Prostate gland (tissue), 2 donors: ENCODE measurements around the gene C2CD4A. TPM values are rescaled to one million over a fixed set of nuclear protein-coding genes. Genes with fewer than 3 reads are reported as not detected.

ENCODE experiments used
- DNase-seq: peaks from one replicate; pipeline ENCODE4 v3.0.0-alpha.2; 2019; ENCODE audit warnings: low spot score
- H3K27ac ChIP-seq, 2 donors: fragments of 200-600 bp; sonication (generic); 2 replicates each; pipeline ENCODE4 v1.5.1; 2017 to 2019
- H3K27me3 ChIP-seq: fragments of 200-600 bp; sonication (generic); replicated peaks from 2 replicates; pipeline ENCODE4 v1.5.1; 2019; ENCODE audit not compliant: insufficient read depth
- H3K36me3 ChIP-seq, 2 donors: fragments of 200-600 bp; sonication (generic); 1 replicate in 1 of 2; 2 replicates in 1 of 2; pipeline versions ENCODE4 v1.5.1 to v1.8.1; 2017 to 2019
- H3K4me1 ChIP-seq: fragments of 200-600 bp; sonication (generic); replicated peaks from 2 replicates; pipeline ENCODE4 v1.5.1; 2019
- H3K4me3 ChIP-seq, 2 donors: fragments of 200-600 bp; sonication (generic); 2 replicates each; pipeline ENCODE4 v1.5.1; 2017 to 2019
- H3K9me3 ChIP-seq: fragments of 200-600 bp; sonication (generic); 2 replicates; pipeline ENCODE4 v1.5.1; 2017
- POLR2A ChIP-seq: fragments of 450-650 bp; IDR thresholded peaks from one replicate; pipeline ENCODE4 v1.6.1; 2016; ENCODE audit warnings: antibody characterized with exemption, mild to moderate bottlenecking
- POLR2AphosphoS5 ChIP-seq: sonication (generic); formaldehyde crosslinking; IDR thresholded peaks from one replicate; pipeline ENCODE4 v1.6.1; 2017; ENCODE audit warnings: antibody characterized with exemption
- WGBS: methylation state at CpG from one replicate; pipeline ENCODE4 v1.1.5; 2018; 5-methylcytosine and 5-hydroxymethylcytosine counted together
- intact Hi-C: fragments of 100-400 bp; cut with DNase I; formaldehyde crosslinking; loops from one replicate; pipeline ENCODE4 v1.14.2; 2022
- total RNA-seq, 2 donors: library from RNA; depleted of rRNA; stranded (reverse); fragments of >200 nt; gene quantifications; one replicate each; pipeline ENCODE4 v1.1.0, GENCODE V29; 2016
- TF ChIP-seq, protein P1 (sequence below), 4 experiments: fragments of 200-600 bp in 2 of 4; fragments of 450-650 bp in 2 of 4; sonication (generic) in 2 of 4; IDR thresholded peaks; 1 replicate in 3 of 4; 2 replicates in 1 of 4; pipeline ENCODE4 v1.5.1; 2016 to 2019; ENCODE audit warnings: antibody characterized with exemption in 4 of 4, mild to moderate bottlenecking in 2 of 4, moderate library complexity in 2 of 4

Gene C2CD4A
- total RNA-seq, 2 donors from 2014 or later: 0.28 to 0.36 TPM

DNA sequence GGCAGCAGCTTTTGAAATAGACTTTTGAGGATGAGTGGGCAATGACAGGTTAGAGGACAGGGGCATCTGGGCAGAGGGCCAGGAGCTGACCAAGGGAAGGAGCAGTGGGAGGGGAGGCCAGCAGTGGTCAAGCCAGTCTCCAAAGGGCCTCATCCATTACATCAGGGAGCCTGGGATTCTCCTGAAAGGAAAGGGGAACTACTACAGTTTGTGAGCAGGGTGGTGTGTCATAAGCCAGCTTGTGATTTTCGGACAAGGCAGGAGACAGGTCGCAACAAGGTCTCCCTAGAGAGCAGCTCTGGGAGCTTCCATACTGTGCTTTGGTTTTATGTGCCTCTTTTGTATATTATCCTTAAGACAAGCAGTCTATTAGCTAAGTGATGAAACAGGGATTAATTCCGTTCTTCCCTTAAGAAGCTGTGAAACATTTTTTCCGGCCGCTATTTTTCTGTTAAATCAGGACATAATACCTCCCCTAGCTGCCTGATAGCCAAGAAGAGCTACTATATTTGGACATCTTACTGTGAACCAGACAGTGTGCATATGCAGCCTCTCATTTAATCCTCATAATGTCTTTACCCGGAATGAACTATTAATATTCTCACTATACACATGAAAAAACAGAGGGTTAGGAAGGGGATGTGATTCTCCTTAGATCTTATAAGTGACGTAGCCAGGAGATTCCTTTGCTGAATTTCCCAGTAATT lies 51.9 kb downstream of the C2CD4A start:
- H3K4me3 ChIP-seq: no peak overlapping the region

DNA sequence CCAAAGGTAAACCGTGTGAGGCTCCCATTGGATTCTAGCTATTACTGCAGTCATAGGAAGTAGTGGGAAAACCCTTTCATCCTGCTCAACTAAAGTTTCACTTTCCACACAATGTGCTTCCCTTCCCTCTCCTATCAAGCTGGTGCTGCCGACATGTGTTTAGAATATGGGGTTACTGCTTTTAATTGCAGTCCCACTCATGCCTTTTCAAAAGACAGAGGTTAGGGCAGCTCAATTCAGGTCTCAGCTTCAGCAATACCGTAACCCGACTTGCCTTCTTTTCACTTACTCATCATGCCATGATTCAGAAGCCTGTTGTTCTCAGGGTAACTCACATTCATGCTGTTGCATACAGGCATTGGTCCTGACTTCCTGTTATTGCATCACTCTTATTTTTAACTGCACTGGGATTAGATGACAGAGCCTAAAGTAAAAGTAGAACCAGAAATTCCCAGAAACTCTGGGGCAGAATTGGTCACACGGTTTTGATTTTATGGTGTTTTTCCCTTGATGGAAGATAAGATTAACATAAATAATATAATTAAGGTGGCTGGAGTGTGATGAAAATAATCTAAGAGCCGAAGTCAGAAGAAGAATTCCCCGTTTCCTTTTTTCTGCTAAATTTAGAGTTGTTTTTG lies 52.6 kb downstream of the C2CD4A start:
- no peaks in the 10 kb centered on the region for H3K36me3 ChIP-seq
- intact Hi-C loops: no loop called here
- no peaks in the 10 kb centered on the region for H3K9me3 ChIP-seq
- no peaks in the 10 kb centered on the region for H3K4me1 ChIP-seq
- no peak for DNase-seq
- TF ChIP-seq POLR2AphosphoS5 (peak; percentile 64), POLR2A (no peak)
- TF ChIP-seq, protein P1, sequence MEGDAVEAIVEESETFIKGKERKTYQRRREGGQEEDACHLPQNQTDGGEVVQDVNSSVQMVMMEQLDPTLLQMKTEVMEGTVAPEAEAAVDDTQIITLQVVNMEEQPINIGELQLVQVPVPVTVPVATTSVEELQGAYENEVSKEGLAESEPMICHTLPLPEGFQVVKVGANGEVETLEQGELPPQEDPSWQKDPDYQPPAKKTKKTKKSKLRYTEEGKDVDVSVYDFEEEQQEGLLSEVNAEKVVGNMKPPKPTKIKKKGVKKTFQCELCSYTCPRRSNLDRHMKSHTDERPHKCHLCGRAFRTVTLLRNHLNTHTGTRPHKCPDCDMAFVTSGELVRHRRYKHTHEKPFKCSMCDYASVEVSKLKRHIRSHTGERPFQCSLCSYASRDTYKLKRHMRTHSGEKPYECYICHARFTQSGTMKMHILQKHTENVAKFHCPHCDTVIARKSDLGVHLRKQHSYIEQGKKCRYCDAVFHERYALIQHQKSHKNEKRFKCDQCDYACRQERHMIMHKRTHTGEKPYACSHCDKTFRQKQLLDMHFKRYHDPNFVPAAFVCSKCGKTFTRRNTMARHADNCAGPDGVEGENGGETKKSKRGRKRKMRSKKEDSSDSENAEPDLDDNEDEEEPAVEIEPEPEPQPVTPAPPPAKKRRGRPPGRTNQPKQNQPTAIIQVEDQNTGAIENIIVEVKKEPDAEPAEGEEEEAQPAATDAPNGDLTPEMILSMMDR (IDR thresholded peaks at IDR 0.05): no peak
- H3K4me3 ChIP-seq: no peak overlapping the region
- 50% methylated on average over 7 of the region's 7 CpGs for WGBS
- H3K27ac ChIP-seq: peak overlapping the region in 1 of 2 donors; percentile 20
- no peaks in the 10 kb centered on the region for H3K27me3 ChIP-seq

More for the DNA sequence above, 51.9 kb downstream of the C2CD4A start:
- 82% methylated on average over 7 of the region's 7 CpGs for WGBS
- DNase-seq: no peak
- intact Hi-C loops: no loop called here
- Histone ChIP-seq H3K9me3 (no peaks in the 10 kb centered on the region), H3K36me3 (no peaks in the 10 kb centered on the region), H3K27ac (peak overlapping the region in 1 of 2 donors; percentile 20), H3K4me1 (no peaks in the 10 kb centered on the region), H3K27me3 (no peaks in the 10 kb centered on the region)
- TF ChIP-seq POLR2A: no peak
- no peak for TF ChIP-seq POLR2AphosphoS5
- TF ChIP-seq, protein P1 (IDR thresholded peaks at IDR 0.05): no peak

DNA sequence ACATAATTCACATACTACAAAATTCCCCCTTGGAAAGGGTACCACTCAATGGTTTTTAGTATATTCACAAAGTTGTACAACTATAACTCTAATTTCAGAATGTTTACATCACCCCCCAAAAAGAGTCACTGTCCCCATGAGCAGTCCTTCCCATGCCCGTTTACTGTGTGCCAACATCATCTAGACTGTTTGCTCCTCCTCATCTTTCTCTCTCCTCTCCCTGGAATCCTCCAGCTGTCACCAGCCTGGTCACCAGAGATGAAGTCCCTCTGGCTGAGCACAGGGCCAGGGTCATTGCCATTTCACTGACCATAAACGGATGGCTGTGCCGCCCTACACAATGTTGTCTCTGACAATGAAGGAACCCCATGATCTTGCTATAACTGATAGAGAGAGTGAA lies 53.1 kb downstream of the C2CD4A start:
- TF ChIP-seq POLR2A (no peak), POLR2AphosphoS5 (no peak)
- TF ChIP-seq, protein P1 (IDR thresholded peaks at IDR 0.05): no peak
- Histone ChIP-seq H3K27me3 (no peaks in the 10 kb centered on the region), H3K36me3 (no peaks in the 10 kb centered on the region), H3K4me1 (peaks cover 3% of the 10 kb centered on the region), H3K27ac (no peak overlapping the region), H3K4me3 (no peak overlapping the region), H3K9me3 (no peaks in the 10 kb centered on the region)
- intact Hi-C loops: no loop called here
- DNase-seq: no peak
- 95% methylated on average over 3 of the region's 3 CpGs for WGBS

Other genes starting within 250 kb of the C2CD4A start
- gene VPS13C, start 6.5 kb upstream of the C2CD4A start, total RNA-seq: 10 to 100 TPM; 53.5 to 60.2 TPM
- gene C2CD4B, start 98.3 kb downstream of the C2CD4A start, total RNA-seq: 1 to 10 TPM; 1.2 to 3.2 TPM